Measurements from ENCODE around the gene ABCB7.

ABCB7 gene

DNA sequence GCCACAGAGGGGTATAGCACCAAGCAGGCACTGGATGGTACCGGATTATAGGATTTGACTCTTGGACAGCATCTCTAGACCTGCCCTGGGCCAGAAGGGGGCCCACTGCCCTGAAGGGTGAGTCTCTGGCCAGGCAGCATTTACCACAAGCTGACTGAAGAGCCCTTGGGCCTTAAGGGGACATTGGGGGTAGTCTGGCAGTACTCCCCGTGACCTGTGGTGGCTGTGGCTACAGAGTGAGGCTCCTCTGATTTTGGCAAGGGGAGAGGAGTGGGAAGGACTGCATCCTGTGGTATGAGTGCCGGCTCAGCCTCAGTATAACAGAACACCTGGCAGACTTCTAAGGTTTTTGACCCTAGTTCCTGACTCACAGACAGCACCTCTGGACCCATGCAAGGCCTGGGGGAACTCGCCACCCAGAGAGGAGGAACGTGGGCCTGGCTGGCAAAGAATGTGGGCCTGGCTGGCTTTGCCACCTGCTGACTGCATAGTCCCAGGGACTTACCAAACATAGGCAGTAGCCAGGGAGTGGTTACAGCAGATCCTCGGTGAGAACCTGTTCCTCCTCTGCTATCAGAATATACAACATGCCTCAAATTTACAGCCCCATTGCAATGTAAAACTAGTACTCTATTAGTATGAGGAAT lies 48.1 kb downstream of the ABCB7 start:
- Histone ChIP-seq H3K27ac (ENCODE audit: low read depth, low read length, poor library complexity, severe bottlenecking) (no peak overlapping the region), H4K20me1 (ENCODE audit: insufficient read depth, low read length) (no peaks in the 10 kb centered on the region), H3K4me2 (ENCODE audit: low read length) (no peak overlapping the region), H3K4me1 (ENCODE audit: insufficient read depth, low read length, severe bottlenecking) (no peaks in the 10 kb centered on the region), H3K4me3 (ENCODE audit: low read depth, low read length, poor library complexity, severe bottlenecking) (no peak overlapping the region), H3K36me3 (ENCODE audit: insufficient read depth, low read length) (peaks cover 5% of the 10 kb centered on the region), H3K9me3 (ENCODE audit: low read length) (no peaks in the 10 kb centered on the region), H3K9ac (ENCODE audit: low read length) (no peak overlapping the region), H3K79me2 (ENCODE audit: insufficient read depth, low read length) (no peaks in the 10 kb centered on the region), H3F3A (ENCODE audit: insufficient read depth, low read length) (no peaks in the 10 kb centered on the region), H3K27me3 (ENCODE audit: insufficient read depth, low read length) (no peaks in the 10 kb centered on the region), H3K9me2 (ENCODE audit: low read depth, low read length) (no peaks in the 10 kb centered on the region), H2AFZ (ENCODE audit: low read length) (no peak overlapping the region)
- TF ChIP-seq, protein P1, sequence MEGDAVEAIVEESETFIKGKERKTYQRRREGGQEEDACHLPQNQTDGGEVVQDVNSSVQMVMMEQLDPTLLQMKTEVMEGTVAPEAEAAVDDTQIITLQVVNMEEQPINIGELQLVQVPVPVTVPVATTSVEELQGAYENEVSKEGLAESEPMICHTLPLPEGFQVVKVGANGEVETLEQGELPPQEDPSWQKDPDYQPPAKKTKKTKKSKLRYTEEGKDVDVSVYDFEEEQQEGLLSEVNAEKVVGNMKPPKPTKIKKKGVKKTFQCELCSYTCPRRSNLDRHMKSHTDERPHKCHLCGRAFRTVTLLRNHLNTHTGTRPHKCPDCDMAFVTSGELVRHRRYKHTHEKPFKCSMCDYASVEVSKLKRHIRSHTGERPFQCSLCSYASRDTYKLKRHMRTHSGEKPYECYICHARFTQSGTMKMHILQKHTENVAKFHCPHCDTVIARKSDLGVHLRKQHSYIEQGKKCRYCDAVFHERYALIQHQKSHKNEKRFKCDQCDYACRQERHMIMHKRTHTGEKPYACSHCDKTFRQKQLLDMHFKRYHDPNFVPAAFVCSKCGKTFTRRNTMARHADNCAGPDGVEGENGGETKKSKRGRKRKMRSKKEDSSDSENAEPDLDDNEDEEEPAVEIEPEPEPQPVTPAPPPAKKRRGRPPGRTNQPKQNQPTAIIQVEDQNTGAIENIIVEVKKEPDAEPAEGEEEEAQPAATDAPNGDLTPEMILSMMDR (IDR thresholded peaks at IDR 0.05; ENCODE audit: low read length): no peak
- no peak for TF ChIP-seq EZH2 (IDR thresholded peaks at IDR 0.05; ENCODE audit: borderline replicate concordance, low read length)

DNA sequence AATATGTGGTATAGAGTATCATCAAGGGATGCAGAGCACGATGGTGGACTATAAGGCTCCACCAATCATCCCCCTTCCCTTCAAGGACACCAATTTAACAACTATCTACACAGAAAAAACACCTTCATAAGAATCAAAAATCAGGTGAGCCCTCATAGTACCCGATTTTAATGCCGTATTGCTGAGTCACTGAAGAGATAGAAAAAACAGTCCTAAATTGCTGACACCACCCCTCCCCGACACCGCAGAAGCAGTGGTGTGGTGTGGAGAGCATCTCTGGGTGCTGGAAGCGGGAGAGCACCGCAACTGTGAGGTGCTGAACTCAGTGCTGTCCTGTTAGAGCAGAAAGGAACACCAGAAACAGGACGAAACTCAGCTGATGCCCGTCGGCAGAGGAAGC lies 49.3 kb downstream of the ABCB7 start:
- no peak overlapping the region for H3K4me3 ChIP-seq (ENCODE audit: low read depth, low read length, poor library complexity, severe bottlenecking)
- no peaks in the 10 kb centered on the region for H3K4me1 ChIP-seq (ENCODE audit: insufficient read depth, low read length, severe bottlenecking)
- no peaks in the 10 kb centered on the region; the same call in 1 of the 2 replicates for H3K36me3 ChIP-seq (ENCODE audit: insufficient read depth, low read length)
- no peaks in the 10 kb centered on the region for H3K9me3 ChIP-seq (ENCODE audit: low read length)
- H3K4me2 ChIP-seq (ENCODE audit: low read length): no peak overlapping the region
- no peaks in the 10 kb centered on the region for H3K9me2 ChIP-seq (ENCODE audit: low read depth, low read length)
- no peak overlapping the region for H3K9ac ChIP-seq (ENCODE audit: low read length)
- H4K20me1 ChIP-seq (ENCODE audit: insufficient read depth, low read length): no peaks in the 10 kb centered on the region
- no peaks in the 10 kb centered on the region for H3K79me2 ChIP-seq (ENCODE audit: insufficient read depth, low read length)
- H3K27ac ChIP-seq (ENCODE audit: low read depth, low read length, poor library complexity, severe bottlenecking): no peak overlapping the region
- H3K27me3 ChIP-seq (ENCODE audit: insufficient read depth, low read length): no peaks in the 10 kb centered on the region
- no peaks in the 10 kb centered on the region for H3F3A ChIP-seq (ENCODE audit: insufficient read depth, low read length)
- TF ChIP-seq, protein P1 (IDR thresholded peaks at IDR 0.05; ENCODE audit: low read length): no peak
- H2AFZ ChIP-seq (ENCODE audit: low read length): no peak overlapping the region

DNA sequence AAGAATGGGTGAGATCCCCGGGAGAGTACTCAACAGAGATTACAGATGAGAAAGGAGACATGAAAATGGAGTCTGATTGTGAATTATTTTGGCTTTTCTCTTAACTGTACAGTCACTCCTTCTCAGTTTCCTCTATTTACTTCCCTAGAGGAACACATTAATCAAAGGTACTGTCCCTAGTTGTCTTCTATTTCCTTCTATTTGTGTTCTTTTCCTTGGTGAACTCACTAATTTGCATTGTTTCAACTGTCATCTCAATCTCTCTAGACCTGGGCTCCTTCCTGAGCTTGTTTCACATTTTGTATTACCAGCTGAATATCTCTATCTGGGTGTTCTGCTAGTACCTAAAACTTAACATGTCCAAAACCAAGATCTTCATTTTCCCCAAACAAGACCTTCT lies 59.8 kb downstream of the ABCB7 start:
- Histone ChIP-seq H3K9me2 (ENCODE audit: low read depth, low read length) (no peaks in the 10 kb centered on the region), H3K9me3 (ENCODE audit: low read length) (no peaks in the 10 kb centered on the region), H3K4me1 (ENCODE audit: insufficient read depth, low read length, severe bottlenecking) (no peaks in the 10 kb centered on the region), H4K20me1 (ENCODE audit: insufficient read depth, low read length) (no peaks in the 10 kb centered on the region), H2AFZ (ENCODE audit: low read length) (no peak overlapping the region), H3K27ac (ENCODE audit: low read depth, low read length, poor library complexity, severe bottlenecking) (no peak overlapping the region), H3F3A (ENCODE audit: insufficient read depth, low read length) (no peaks in the 10 kb centered on the region), H3K79me2 (ENCODE audit: insufficient read depth, low read length) (no peaks in the 10 kb centered on the region), H3K4me2 (ENCODE audit: low read length) (no peak overlapping the region), H3K36me3 (ENCODE audit: insufficient read depth, low read length) (peaks cover 14% of the 10 kb centered on the region; the same call in 1 of the 2 replicates), H3K27me3 (ENCODE audit: insufficient read depth, low read length) (no peaks in the 10 kb centered on the region), H3K4me3 (ENCODE audit: low read depth, low read length, poor library complexity, severe bottlenecking) (no peak overlapping the region), H3K9ac (ENCODE audit: low read length) (no peak overlapping the region)
- no peak for TF ChIP-seq EZH2 (IDR thresholded peaks at IDR 0.05; ENCODE audit: borderline replicate concordance, low read length)
- TF ChIP-seq, protein P1 (IDR thresholded peaks at IDR 0.05; ENCODE audit: low read length): no peak
